Spleen (tissue), 11 donors: ENCODE results near the gene PDE4B. TPM values are rescaled to one million over a fixed set of nuclear protein-coding genes. Genes with fewer than 3 reads are reported as not detected.

Source experiments
- DNase-seq: peaks from one replicate; pipeline ENCODE4 v3.0.0-alpha.2; 2020
- H3K27ac ChIP-seq, 8 donors: fragments of 200-600 bp; sonication (generic) in 7 of 8; 1 replicate in 4 of 8; 2 replicates in 4 of 8; pipeline versions ENCODE4 v1.5.0 to v1.8.0; 2016 to 2021; ENCODE audit warnings: inconsistent platforms in 4 of 8, mild to moderate bottlenecking in 4 of 8, moderate library complexity in 1 of 8
- H3K27me3 ChIP-seq, 7 donors: fragments of 200-600 bp; sonication (generic) in 6 of 7; replicated peaks in 1 of 7; 1 replicate in 4 of 7; 2 replicates in 3 of 7; pipeline versions ENCODE4 v1.5.0 to v1.8.0; 2016 to 2021; ENCODE audit warnings: inconsistent platforms in 3 of 7, mild to moderate bottlenecking in 1 of 7
- H3K36me3 ChIP-seq, 6 donors: fragments of 200-600 bp; sonication (generic) in 5 of 6; 1 replicate in 4 of 6; 2 replicates in 2 of 6; pipeline versions ENCODE4 v1.5.0 to v1.8.0; 2016 to 2021; ENCODE audit warnings: inconsistent platforms in 2 of 6
- H3K4me1 ChIP-seq, 6 donors: fragments of 200-600 bp; sonication (generic) in 5 of 6; 1 replicate in 3 of 6; 2 replicates in 3 of 6; pipeline versions ENCODE4 v1.5.0 to v1.8.0; 2016 to 2021; ENCODE audit warnings: inconsistent platforms in 3 of 6
- H3K4me3 ChIP-seq, 8 donors: fragments of 200-600 bp; sonication (generic) in 7 of 8; 1 replicate in 4 of 8; 2 replicates in 4 of 8; pipeline versions ENCODE4 v1.5.0 to v1.8.0; 2016 to 2021; ENCODE audit warnings: inconsistent platforms in 4 of 8, mild to moderate bottlenecking in 4 of 8, moderate library complexity in 2 of 8
- H3K9me3 ChIP-seq, 8 donors: fragments of 200-600 bp; sonication (generic) in 7 of 8; 1 replicate in 4 of 8; 2 replicates in 4 of 8; pipeline versions ENCODE4 v1.5.0 to v1.8.0; 2016 to 2021; ENCODE audit warnings: inconsistent platforms in 4 of 8
- CTCF ChIP-seq, 11 experiments: fragments of 200-600 bp in 7 of 11; fragments of 450-650 bp in 4 of 11; sonication (generic) in 4 of 11; IDR thresholded peaks in 8 of 11; conservative IDR thresholded peaks in 3 of 11; 1 replicate in 7 of 11; 2 replicates in 4 of 11; pipeline versions ENCODE4 v1.4.0 to v1.8.0; 2016 to 2021; ENCODE audit warnings: antibody characterized with exemption in 11 of 11, inconsistent platforms in 4 of 11, mild to moderate bottlenecking in 1 of 11
- POLR2A ChIP-seq, 3 donors: fragments of 450-650 bp; IDR thresholded peaks; one replicate each; pipeline ENCODE4 v1.5.1; 2017; ENCODE audit warnings: antibody characterized with exemption in 3 of 3, mild to moderate bottlenecking in 1 of 3
- POLR2AphosphoS5 ChIP-seq, 3 donors: sonication (generic); formaldehyde crosslinking; IDR thresholded peaks; one replicate each; pipeline ENCODE4 v1.5.1; 2017; ENCODE audit warnings: antibody characterized with exemption in 3 of 3
- WGBS, 5 donors: extraction: QIAGEN DNeasy Blood & Tissue Kit in 3 of 5; methylation state at CpG; one replicate each; pipeline versions ENCODE4 v1.1.5 to v1.1.7; 2013 to 2018; 5-methylcytosine and 5-hydroxymethylcytosine counted together
- intact Hi-C: fragments of 100-400 bp; cut with DNase I; formaldehyde crosslinking; loops from one replicate; pipeline ENCODE4 v1.15.0; 2023; ENCODE audit warnings: low total_unique reads
- polyA plus RNA-seq, 3 donors: library from polyadenylated mRNA; stranded (reverse); fragments of 200-250 nt; gene quantifications; one replicate each; pipeline ENCODE4 v1.2.1, GENCODE V29; 2013
- total RNA-seq, 7 donors: library from RNA; depleted of rRNA in 3 of 7; stranded (reverse); fragments of >200 nt in 3 of 7; fragmentation: NEBNext Ultra II Directional in 4 of 7; extraction: Animal tissue kit (Norgen Biotek cat#: 25700) in 4 of 7; gene quantifications; one replicate each; pipeline versions ENCODE4 v1.1.0 to v1.2.1, GENCODE V29; 2016 to 2021
- donor health status: healthy with polysubstance abuse.
- donor health status: DM: no; HTN: no; CAD: no; lungs with moderate emphysema.
- donor health status: DM: no; HTN: no; CAD: no.
- donor health status: Bipolar disorder and iron deficiency.
- donor health status: healthy.
- donor health status: DM: no; HTN: no; CAD: no.
- donor health status: DM: yes; HTN: yes; CAD: no.

The PDE4B gene
- total and polyA plus RNA-seq, 10 donors, result 12.6 to 88.2 (median 51.9) TPM

DNA sequence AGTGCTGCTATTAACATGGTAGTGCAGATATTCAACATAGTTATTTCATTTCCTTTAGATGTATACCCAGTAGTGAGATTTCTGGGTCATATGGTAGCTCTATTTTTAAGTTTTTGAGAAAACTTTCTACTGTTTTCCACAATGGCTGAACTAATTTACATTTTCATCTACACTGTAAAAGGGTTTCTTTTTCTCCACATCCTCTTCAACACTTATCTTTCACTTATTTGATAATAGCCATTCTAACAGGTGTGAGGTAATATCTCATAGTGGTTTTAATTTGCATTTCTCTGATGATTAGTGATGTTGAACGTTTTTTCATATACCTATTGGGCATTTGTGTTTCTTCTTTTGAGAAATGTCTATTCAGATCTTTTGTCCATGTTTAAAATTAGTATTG is 149.8 kb downstream of the PDE4B start:
- Histone ChIP-seq H3K4me1 (no peaks in the 10 kb centered on the region), H3K36me3 (no peaks in the 10 kb centered on the region), H3K27ac (no peak overlapping the region), H3K27me3 (no peaks in the 10 kb centered on the region), H3K4me3 (no peak overlapping the region), H3K9me3 (peaks cover 0 to 3% (median 0%) of the 10 kb centered on the region in 8 donors)
- intact Hi-C loops, result no loop called here
- WGBS, 5 donors, result 18 to 41% (median 28%) methylated on average over 1 of the region's 1 CpG
- DNase-seq, result no peak
- no peak for TF ChIP-seq POLR2A (IDR thresholded peaks at IDR 0.05)
- no peak for TF ChIP-seq POLR2AphosphoS5 (IDR thresholded peaks at IDR 0.05)
- no peak for TF ChIP-seq CTCF (IDR thresholded peaks at IDR 0.05 in 8 of 11, conservative IDR thresholded peaks at IDR 0.05 in 3 of 11)

DNA sequence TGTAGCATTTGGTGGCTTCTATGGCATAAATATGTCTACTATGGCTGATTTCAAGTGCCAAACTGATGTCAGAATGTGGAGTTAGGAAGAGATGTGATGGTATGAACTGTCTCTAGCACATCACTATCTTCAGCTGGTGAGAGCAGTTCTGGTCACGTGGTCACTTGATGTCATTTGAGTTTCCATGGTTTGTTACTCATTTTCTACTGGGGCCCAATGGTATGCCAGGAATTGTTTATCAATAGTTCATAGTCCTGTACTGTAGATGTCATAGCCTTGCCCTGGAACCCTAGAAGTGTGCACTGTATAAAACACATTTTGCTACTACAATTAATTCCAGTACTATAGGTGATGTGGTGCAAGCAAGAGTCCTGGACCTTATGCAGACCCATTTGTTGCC is 153.7 kb downstream of the PDE4B start:
- no peak overlapping the region for H3K4me3 ChIP-seq
- 58 to 77% (median 64%) methylated on average over 1 of the region's 1 CpG for WGBS, 5 donors

GRCh38 chr1:65946960-65947359 is 154.3 kb downstream of the PDE4B start:
- Histone ChIP-seq H3K4me3 (no peak overlapping the region), H3K9me3 (peaks cover 0 to 3% (median 0%) of the 10 kb centered on the region in 8 donors), H3K27me3 (no peaks in the 10 kb centered on the region), H3K4me1 (no peaks in the 10 kb centered on the region), H3K27ac (no peak overlapping the region), H3K36me3 (no peaks in the 10 kb centered on the region)
- intact Hi-C loops, result no loop called here
- 87 to 93% (median 91%) methylated on average over 5 of the region's 5 CpGs for WGBS, 5 donors
- no peak for TF ChIP-seq CTCF (IDR thresholded peaks at IDR 0.05 in 8 of 11, conservative IDR thresholded peaks at IDR 0.05 in 3 of 11)
- no peak for TF ChIP-seq POLR2A (IDR thresholded peaks at IDR 0.05)
- no peak for TF ChIP-seq POLR2AphosphoS5 (IDR thresholded peaks at IDR 0.05)
- no peak for DNase-seq

More for the DNA sequence above, 153.7 kb downstream of the PDE4B start:
- H3K4me1 ChIP-seq, result no peaks in the 10 kb centered on the region
- TF ChIP-seq POLR2A (IDR thresholded peaks at IDR 0.05) (no peak), CTCF (IDR thresholded peaks at IDR 0.05 in 8 of 11, conservative IDR thresholded peaks at IDR 0.05 in 3 of 11) (no peak)
- no peak overlapping the region for H3K27ac ChIP-seq
- intact Hi-C loops, result no loop called here
- H3K9me3 ChIP-seq, result peaks cover 0 to 3% (median 0%) of the 10 kb centered on the region in 8 donors
- H3K36me3 ChIP-seq, result no peaks in the 10 kb centered on the region
- DNase-seq, result no peak
- H3K27me3 ChIP-seq, result no peaks in the 10 kb centered on the region

DNA sequence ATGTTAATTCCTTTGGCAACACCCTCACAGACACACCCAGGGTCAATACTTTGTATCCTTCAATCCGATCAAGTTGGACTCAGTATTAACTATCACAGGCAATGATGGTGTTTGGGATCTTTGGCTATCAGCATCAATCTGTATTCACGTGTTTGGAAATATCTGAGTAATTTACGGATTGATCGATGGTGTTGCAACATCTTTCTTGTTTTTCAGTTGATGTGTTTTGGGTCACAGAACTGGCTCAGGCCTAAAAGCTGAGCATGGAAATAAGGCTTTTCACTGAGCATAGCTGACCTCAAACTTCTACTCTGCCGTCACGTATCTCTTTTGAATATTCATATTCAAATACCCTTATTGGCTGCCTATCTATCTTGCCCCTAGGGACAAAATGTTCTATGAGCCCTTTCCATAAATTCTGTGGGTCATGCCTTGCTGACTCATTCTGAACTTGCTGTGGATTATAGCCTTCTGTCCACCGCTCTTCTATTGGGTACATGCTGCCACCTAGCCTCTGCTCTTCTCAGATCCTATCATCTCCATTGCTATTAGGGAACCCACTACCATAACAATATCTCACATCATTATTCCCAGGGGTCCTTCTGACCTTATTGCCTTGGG is 156.0 kb downstream of the PDE4B start:
- Histone ChIP-seq H3K27me3 (no peaks in the 10 kb centered on the region), H3K27ac (no peak overlapping the region), H3K4me1 (no peaks in the 10 kb centered on the region), H3K9me3 (no peaks in the 10 kb centered on the region), H3K36me3 (no peaks in the 10 kb centered on the region), H3K4me3 (no peak overlapping the region)
- no peak for DNase-seq
- no peak for TF ChIP-seq POLR2A (IDR thresholded peaks at IDR 0.05)
- no peak for TF ChIP-seq CTCF (IDR thresholded peaks at IDR 0.05 in 8 of 11, conservative IDR thresholded peaks at IDR 0.05 in 3 of 11)
- no peak for TF ChIP-seq POLR2AphosphoS5 (IDR thresholded peaks at IDR 0.05)
- intact Hi-C loops, result no loop called here
- 65 to 93% (median 90%) methylated on average over 7 of the region's 7 CpGs for WGBS, 5 donors
